ENCODE measurements around the gene ISL2. TPM values are rescaled to one million over a fixed set of nuclear protein-coding genes. Genes with fewer than 3 reads are reported as not detected.

ISL2 gene
- total and polyA plus RNA-seq, 2 of the 4 experiments (the other 2 are of a cell fraction): 1.3 to 3.6 TPM

- no peak overlapping the region for H3K14ac ChIP-seq (replicated peaks; ENCODE audit: low read depth, low read length)
- H4K91ac ChIP-seq (ENCODE audit: insufficient read depth, low read depth, low read length): no peak overlapping the region
- H3K27ac ChIP-seq (ENCODE audit: insufficient read depth, low read length): no peak overlapping the region
- no peak overlapping the region for H2BK120ac ChIP-seq (ENCODE audit: low read depth, low read length)
- no peak overlapping the region for H2BK5ac ChIP-seq (ENCODE audit: low read depth, low read length, poor library complexity, severe bottlenecking)
- POLR2A ChIA-PET (ENCODE audit: unreplicated experiment): no interaction called here
- H4K20me1 ChIP-seq (ENCODE audit: insufficient read depth, low read length): peaks cover 18% of the 10 kb centered on the region
- no peak overlapping the region for H2BK20ac ChIP-seq (ENCODE audit: low read depth, low read length)
- CTCF ChIA-PET: no interaction called here
- H4K8ac ChIP-seq (ENCODE audit: low read depth in 2 of 2, low read length in 2 of 2): no peak overlapping the region
- H3K23ac ChIP-seq (ENCODE audit: low read depth, low read length): no peak overlapping the region; the same call in 1 of the 2 replicates
- H3K4me3 ChIP-seq (ENCODE audit: insufficient read depth, low read depth, low read length): no peak overlapping the region
- in situ Hi-C loops (cut with MboI; ENCODE audit: low sequenced_read_pairs) (no loop called here), dilution Hi-C loops (cut with HindIII; ENCODE audit: low sequenced_read_pairs, unreplicated experiment) (no loop called here), intact Hi-C loops (cut with micrococcal nuclease) (loop anchor here (10.0 kb wide), 1 partner anchor 232 kb away; no protein-coding TSS in a partner anchor)
- no peaks in the 10 kb centered on the region; the same call in 1 of the 2 replicates for H3K9me1 ChIP-seq (ENCODE audit: insufficient read depth, low read length)
- peaks cover 23% of the 10 kb centered on the region for H3K36me3 ChIP-seq (ENCODE audit: control insufficient read depth, insufficient read depth, low read length)
- BruUV-seq (replicated peaks): no TSS peak
- H2BK15ac ChIP-seq (ENCODE audit: low read depth, low read length): no peak overlapping the region
- H3K4ac ChIP-seq (ENCODE audit: low read depth, low read length): no peak overlapping the region
- peaks cover 36% of the 10 kb centered on the region for H3K27me3 ChIP-seq (ENCODE audit: control insufficient read depth, insufficient read depth, low read length)
- peaks cover 9% of the 10 kb centered on the region for H3K4me1 ChIP-seq (ENCODE audit: control insufficient read depth, insufficient read depth, low read length)
- H2AK9ac ChIP-seq (replicated peaks; ENCODE audit: low read depth, low read length, poor library complexity): no peak overlapping the region
- WGBS, 2 experiments (ENCODE audit: extremely low coverage in 2 of 2, insufficient read length in 1 of 2): 40% methylated on average over 29 of the region's 87 CpGs; no CpG with 5 or more reads in 1 of the 2 experiments
- H3K9me3 ChIP-seq (ENCODE audit: control insufficient read depth, insufficient read depth, low read length): peaks cover 12% of the 10 kb centered on the region; the same call in 1 of the 2 replicates
- peaks cover 3 to 12% of the 10 kb centered on the region in 2 experiments; a peak in 3 of 4 replicates for H3K79me1 ChIP-seq (ENCODE audit: low read depth in 1 of 2, low read length in 2 of 2)
- no peak overlapping the region for H3K18ac ChIP-seq (ENCODE audit: low read depth, low read length)
- H2AK5ac ChIP-seq (ENCODE audit: low read depth, low read length): no peak overlapping the region
- no peak overlapping the region for H2AFZ ChIP-seq (replicated peaks; ENCODE audit: low read length, poor library complexity)
- TF ChIP-seq MXI1 (IDR thresholded peaks at IDR 0.05; ENCODE audit: borderline replicate concordance, low read depth, low read length) (no peak), CEBPB (IDR thresholded peaks at IDR 0.05; ENCODE audit: low read depth, low read length) (no peak), USF2 (IDR thresholded peaks at IDR 0.05; ENCODE audit: low read depth, low read length) (no peak), BHLHE40 (IDR thresholded peaks at IDR 0.05; ENCODE audit: low read depth, low read length) (no peak)
- no peak for DNase-seq
- no peak overlapping the region for H3K4me2 ChIP-seq (ENCODE audit: low read depth, low read length)
- no peak overlapping the region for H3K9ac ChIP-seq (ENCODE audit: low read depth, low read length)
- H4K5ac ChIP-seq (ENCODE audit: low read depth, low read length): no peak overlapping the region
- H3K56ac ChIP-seq (ENCODE audit: extremely low read depth, insufficient read depth, low read length): no peak overlapping the region
- no peak for ATAC-seq (ENCODE audit: low read depth)
Observed at GRCh38 chr15:76342382-76343201, 6.0 kb downstream of the ISL2 start.
